Measurements from ENCODE around the gene HMX3. TPM values are rescaled to one million over a fixed set of nuclear protein-coding genes. Genes with fewer than 3 reads are reported as not detected.
A peak's percentile ranks its signal among the peaks of the same experiment; 100 is the strongest.

The HMX3 gene
- total RNA-seq, 1 experiment from 2014 or later, result 15.2 TPM

GRCh38 chr10:123150271-123150985 is 14.7 kb downstream of the HMX3 start:
- Histone ChIP-seq H3K27me3 (ENCODE audit: control insufficient read depth, insufficient read depth, low read length) (no peaks in the 10 kb centered on the region), H3K4me1 (ENCODE audit: control insufficient read depth, insufficient read depth, low read length) (peaks cover 32% of the 10 kb centered on the region), H3K36me3 (ENCODE audit: control insufficient read depth, insufficient read depth, low read length) (peaks cover 4% of the 10 kb centered on the region), H3K4me3 (ENCODE audit: low read depth in 2 of 2, low read length in 2 of 2) (peak overlapping the region; percentile 33 to 50), H3K9me3 (ENCODE audit: control insufficient read depth, insufficient read depth, low read depth, low read length) (no peaks in the 10 kb centered on the region), H3K27ac (ENCODE audit: low read length) (peak overlapping the region; percentile 81)
- no peak for DNase-seq (ENCODE audit: low read depth, low spot score)
- no TSS peak for BruUV-seq (replicated peaks)
- intact Hi-C loops (cut with micrococcal nuclease; ENCODE audit: unreplicated experiment), result no loop called here
- CTCF ChIA-PET, result interaction anchor here (0.6 kb wide), 1 partner anchor 14 kb away, joined by 4 read pairs; no protein-coding TSS in a partner anchor
- in situ Hi-C loops (cut with HindIII; ENCODE audit: low pct_unique_long_range_greater_than_20kb, low sequenced_read_pairs), result no loop called here
- no peak for TF ChIP-seq REST (IDR thresholded peaks at IDR 0.05; ENCODE audit: insufficient read depth in 1 of 2, low read depth in 2 of 2, low read length in 1 of 2)
- TF ChIP-seq TCF7L2 (IDR thresholded peaks at IDR 0.05; ENCODE audit: low read depth, low read length), result no peak
- TF ChIP-seq POLR2AphosphoS5 (IDR thresholded peaks at IDR 0.05; ENCODE audit: low read depth, low read length), result no peak
- TF ChIP-seq SIN3A (IDR thresholded peaks at IDR 0.05; ENCODE audit: borderline replicate concordance, insufficient read depth, low read depth, low read length), result no peak
- no peak for TF ChIP-seq CTCF (IDR thresholded peaks at IDR 0.05)
- ATAC-seq, result no peak
- POLR2A ChIA-PET, result no interaction called here

DNA sequence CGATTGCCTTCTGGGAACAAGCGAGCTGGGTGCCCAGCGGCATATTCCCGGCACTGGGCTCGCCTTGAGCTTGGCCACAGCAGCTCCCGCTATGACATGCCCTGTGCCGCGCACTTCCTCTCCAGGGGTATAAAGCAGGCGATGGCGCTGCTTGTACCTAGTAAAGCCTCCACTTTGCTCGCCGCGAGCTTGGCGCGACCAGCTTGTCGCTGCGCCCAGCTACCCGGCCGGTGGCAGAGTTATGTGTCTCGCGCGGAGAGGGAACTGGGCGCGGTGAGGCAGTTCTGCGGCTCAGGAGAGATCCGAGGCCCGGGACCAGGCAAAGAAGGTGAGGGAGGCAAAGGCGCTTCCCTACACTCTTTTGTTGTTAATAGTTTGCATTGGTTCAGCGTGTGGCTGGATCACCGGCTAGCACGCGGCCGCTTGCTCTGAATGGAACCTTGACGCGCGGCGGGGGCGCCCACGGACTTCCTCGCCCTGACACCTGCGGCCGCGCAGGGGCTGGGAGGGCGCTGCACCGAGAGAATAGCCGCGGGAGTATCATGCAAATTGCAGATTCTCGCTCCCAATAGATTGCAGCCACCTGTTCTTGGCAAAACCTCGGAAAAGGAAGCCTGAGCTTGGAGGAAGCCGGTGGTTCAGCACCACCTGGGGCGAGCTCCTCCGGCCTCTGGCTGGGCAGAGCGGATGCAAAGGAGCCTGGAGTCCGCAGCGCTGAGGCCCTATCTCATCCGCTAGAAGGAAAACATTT is 15.4 kb downstream of the HMX3 start:
- Histone ChIP-seq H3K4me3 (ENCODE audit: low read depth in 2 of 2, low read length in 2 of 2) (peak overlapping the region; percentile 33 to 50), H3K27me3 (ENCODE audit: control insufficient read depth, insufficient read depth, low read length) (no peaks in the 10 kb centered on the region), H3K4me1 (ENCODE audit: control insufficient read depth, insufficient read depth, low read length) (peaks cover 39% of the 10 kb centered on the region), H3K9me3 (ENCODE audit: control insufficient read depth, insufficient read depth, low read depth, low read length) (no peaks in the 10 kb centered on the region), H3K27ac (ENCODE audit: low read length) (peak overlapping the region; percentile 81), H3K36me3 (ENCODE audit: control insufficient read depth, insufficient read depth, low read length) (peaks cover 11% of the 10 kb centered on the region)
- no peak for TF ChIP-seq SIN3A (IDR thresholded peaks at IDR 0.05; ENCODE audit: borderline replicate concordance, insufficient read depth, low read depth, low read length)
- TF ChIP-seq TCF7L2 (IDR thresholded peaks at IDR 0.05; ENCODE audit: low read depth, low read length), result no peak
- TF ChIP-seq REST (IDR thresholded peaks at IDR 0.05; ENCODE audit: insufficient read depth in 1 of 2, low read depth in 2 of 2, low read length in 1 of 2), result no peak
- TF ChIP-seq CTCF (IDR thresholded peaks at IDR 0.05), result no peak
- no peak for TF ChIP-seq POLR2AphosphoS5 (IDR thresholded peaks at IDR 0.05; ENCODE audit: low read depth, low read length)
- BruUV-seq (replicated peaks), result no TSS peak
- DNase-seq (ENCODE audit: low read depth, low spot score), result no peak
- CTCF ChIA-PET, result interaction anchor here (0.6 kb wide), 1 partner anchor 14 kb away, joined by 4 read pairs; no protein-coding TSS in a partner anchor
- POLR2A ChIA-PET, result no interaction called here
- in situ Hi-C loops (cut with HindIII; ENCODE audit: low pct_unique_long_range_greater_than_20kb, low sequenced_read_pairs), result no loop called here
- ATAC-seq, result no peak
- intact Hi-C loops (cut with micrococcal nuclease; ENCODE audit: unreplicated experiment), result no loop called here

All from Panc1 (cell line).